GM23338 (cell line): ENCODE results near the gene FOXM1.

Experiments
- CTCF ChIP-seq, 2 experiments: fragments of 200-600 bp in 1 of 2; sonication (generic) in 1 of 2; conservative IDR thresholded peaks; 2 replicates each; pipeline versions ENCODE4 v1.5.1 to v1.6.1; 2016 to 2017; ENCODE audit warnings: antibody characterized with exemption in 2 of 2, low read depth in 2 of 2, mild to moderate bottlenecking in 2 of 2, moderate library complexity in 1 of 2
- EZH2 ChIP-seq: fragments of 200-600 bp; sonication (generic); IDR thresholded peaks from one replicate; pipeline ENCODE4 v1.8.0; 2017; ENCODE audit warnings: antibody characterized with exemption, mild to moderate bottlenecking, low read depth; ENCODE audit not compliant: unreplicated experiment
- EZH2phosphoT487 ChIP-seq: fragments of 200-600 bp; sonication (generic); IDR thresholded peaks from one replicate; pipeline ENCODE4 v1.8.1; 2018; ENCODE audit warnings: antibody characterized with exemption; ENCODE audit not compliant: unreplicated experiment
- POLR2AphosphoS5 ChIP-seq: IDR thresholded peaks from 2 replicates; pipeline ENCODE4 v1.6.1; 2016; ENCODE audit warnings: antibody characterized with exemption, low read depth
- ZNF114 ChIP-seq: fragments of 250-450 bp; sonication (Bioruptor Pico); IDR thresholded peaks from 2 replicates; pipeline ENCODE4 v1.5.0; 2020; ENCODE audit warnings: mild to moderate bottlenecking, moderate library complexity

- no peak for TF ChIP-seq CTCF (conservative IDR thresholded peaks at IDR 0.05; ENCODE audit: low read depth in 2 of 2)
- no peak for TF ChIP-seq EZH2phosphoT487
- no peak for TF ChIP-seq EZH2
- no peak for TF ChIP-seq POLR2AphosphoS5
- TF ChIP-seq ZNF114 (CRISPR knock-in tag) = no peak
These were observed 18.1 kb upstream of the FOXM1 start for GRCh38 chr12:2895051-2895451.
